ENCODE results near the gene ZNF397. TPM values are rescaled to one million over a fixed set of nuclear protein-coding genes. Genes with fewer than 3 reads are reported as not detected.

ZNF397 gene
- total RNA-seq, 1 donor from 2014 or later, result 48.7 TPM

DNA sequence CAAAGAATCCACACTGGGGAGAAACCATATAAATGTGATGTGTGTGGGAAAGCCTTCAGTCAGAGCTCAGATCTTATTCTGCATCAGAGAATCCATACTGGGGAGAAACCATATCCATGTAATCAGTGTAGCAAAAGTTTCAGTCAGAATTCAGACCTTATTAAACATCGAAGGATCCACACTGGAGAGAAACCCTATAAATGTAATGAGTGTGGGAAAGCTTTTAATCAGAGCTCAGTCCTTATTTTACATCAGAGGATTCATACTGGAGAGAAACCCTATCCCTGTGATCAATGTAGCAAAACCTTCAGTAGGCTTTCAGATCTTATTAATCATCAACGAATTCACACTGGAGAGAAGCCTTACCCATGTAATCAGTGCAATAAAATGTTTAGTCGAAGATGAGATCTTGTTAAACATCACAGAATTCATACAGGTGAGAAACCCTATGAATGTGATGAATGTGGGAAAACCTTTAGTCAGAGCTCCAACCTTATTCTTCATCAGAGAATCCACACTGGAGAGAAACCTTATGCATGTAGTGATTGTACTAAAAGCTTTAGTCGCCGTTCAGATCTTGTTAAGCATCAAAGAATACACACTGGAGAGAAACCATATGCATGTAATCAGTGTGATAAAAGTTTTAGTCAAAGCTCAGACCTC lies 65.9 kb downstream of the ZNF397 start:
- intact Hi-C loops (cut with micrococcal nuclease), result no loop called here
- TF ChIP-seq, protein P1, sequence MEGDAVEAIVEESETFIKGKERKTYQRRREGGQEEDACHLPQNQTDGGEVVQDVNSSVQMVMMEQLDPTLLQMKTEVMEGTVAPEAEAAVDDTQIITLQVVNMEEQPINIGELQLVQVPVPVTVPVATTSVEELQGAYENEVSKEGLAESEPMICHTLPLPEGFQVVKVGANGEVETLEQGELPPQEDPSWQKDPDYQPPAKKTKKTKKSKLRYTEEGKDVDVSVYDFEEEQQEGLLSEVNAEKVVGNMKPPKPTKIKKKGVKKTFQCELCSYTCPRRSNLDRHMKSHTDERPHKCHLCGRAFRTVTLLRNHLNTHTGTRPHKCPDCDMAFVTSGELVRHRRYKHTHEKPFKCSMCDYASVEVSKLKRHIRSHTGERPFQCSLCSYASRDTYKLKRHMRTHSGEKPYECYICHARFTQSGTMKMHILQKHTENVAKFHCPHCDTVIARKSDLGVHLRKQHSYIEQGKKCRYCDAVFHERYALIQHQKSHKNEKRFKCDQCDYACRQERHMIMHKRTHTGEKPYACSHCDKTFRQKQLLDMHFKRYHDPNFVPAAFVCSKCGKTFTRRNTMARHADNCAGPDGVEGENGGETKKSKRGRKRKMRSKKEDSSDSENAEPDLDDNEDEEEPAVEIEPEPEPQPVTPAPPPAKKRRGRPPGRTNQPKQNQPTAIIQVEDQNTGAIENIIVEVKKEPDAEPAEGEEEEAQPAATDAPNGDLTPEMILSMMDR (IDR thresholded peaks at IDR 0.05), result no peak
- POLR2A ChIA-PET, result interaction anchor here (1.3 kb wide), 1 partner anchor 40 kb away, joined by 3 read pairs; no protein-coding TSS in a partner anchor
- peaks cover 81% of the 10 kb centered on the region for H3K36me3 Mint-ChIP-seq (ENCODE audit: low read depth)
- CTCF ChIA-PET, result no interaction called here
- no peak for ATAC-seq (ENCODE audit: low read depth)
- peaks cover 52% of the 10 kb centered on the region for H3K9me3 Mint-ChIP-seq
- DNase-seq, result no peak
- H3K4me1 Mint-ChIP-seq, result no peaks in the 10 kb centered on the region
- no peak overlapping the region for H3K27ac Mint-ChIP-seq
- no peaks in the 10 kb centered on the region for H3K27me3 Mint-ChIP-seq
- no peak overlapping the region for H3K4me3 Mint-ChIP-seq

Other genes starting within 250 kb of the ZNF397 start
- 47.9 and 53.8 TPM in 2 replicates for gene MAPRE2, start 199.6 kb upstream of the ZNF397 start, total RNA-seq
- 21.2 and 23.8 TPM in 2 replicates for gene ZSCAN30, start 49.2 kb downstream of the ZNF397 start, total RNA-seq
- 72.5 and 75.8 TPM in 2 replicates for gene ZNF24, start 103.4 kb downstream of the ZNF397 start, total RNA-seq
- 1.5 and 2.2 TPM in 2 replicates for gene ZNF396, start 136.3 kb downstream of the ZNF397 start, total RNA-seq

All from activated B cell treated with CpG ODN at 0.5 μM for 24 hours (primary cell).